NOMO-1 (cell line): ENCODE results near the gene FAM3B.

Experiments
- DNase-seq, 2 experiments: peaks; one replicate each; lab custom pipeline; 2025; ENCODE audit not compliant: unreplicated experiment in 2 of 2; lab: John Stamatoyannopoulos, UW

Gene FAM3B

GRCh38 chr21:41367301-41367944 lies 50.8 kb downstream of the FAM3B start:
- DNase-seq = no peak

DNA sequence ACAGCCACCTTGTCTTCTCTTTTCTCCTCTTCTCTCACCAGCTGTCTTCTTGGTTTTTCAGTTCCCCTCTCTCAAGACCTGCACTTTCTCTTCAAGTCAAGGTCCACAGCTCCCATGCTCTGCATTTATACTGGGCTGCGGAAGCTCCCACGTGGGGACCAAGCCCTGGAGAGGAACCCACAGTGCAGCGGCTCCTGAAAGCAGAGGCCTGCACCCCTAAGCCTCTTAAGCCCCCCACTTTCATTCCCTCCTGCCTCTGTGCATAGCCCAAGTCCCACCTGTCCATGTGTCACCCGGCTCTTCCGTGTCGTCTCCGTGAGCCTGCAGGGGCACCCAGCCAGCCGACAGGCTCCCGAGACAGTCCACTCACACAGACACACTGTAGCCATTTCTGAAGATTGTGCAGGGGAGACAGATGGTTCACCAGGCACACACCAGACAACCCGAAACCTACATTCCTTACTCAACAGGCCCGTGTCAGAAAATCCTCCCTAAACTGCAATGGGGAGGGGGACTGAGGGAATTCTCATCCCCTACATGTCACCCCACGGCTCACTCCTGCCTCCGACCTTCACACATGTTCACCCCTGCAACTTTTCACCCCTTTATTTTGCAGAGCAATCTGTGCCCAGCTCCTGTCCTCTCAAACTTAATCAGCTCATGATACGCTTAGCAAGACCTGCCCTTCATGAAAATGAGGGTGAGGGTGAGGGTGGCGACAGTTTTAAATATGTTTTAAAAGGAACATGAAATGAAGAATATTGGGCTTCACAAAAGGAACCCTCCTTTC lies 51.5 kb downstream of the FAM3B start:
- peak in 1 of 2 experiments; percentile 7 for DNase-seq

GRCh38 chr21:41368735-41369104 lies 52.1 kb downstream of the FAM3B start:
- no peak for DNase-seq

DNA sequence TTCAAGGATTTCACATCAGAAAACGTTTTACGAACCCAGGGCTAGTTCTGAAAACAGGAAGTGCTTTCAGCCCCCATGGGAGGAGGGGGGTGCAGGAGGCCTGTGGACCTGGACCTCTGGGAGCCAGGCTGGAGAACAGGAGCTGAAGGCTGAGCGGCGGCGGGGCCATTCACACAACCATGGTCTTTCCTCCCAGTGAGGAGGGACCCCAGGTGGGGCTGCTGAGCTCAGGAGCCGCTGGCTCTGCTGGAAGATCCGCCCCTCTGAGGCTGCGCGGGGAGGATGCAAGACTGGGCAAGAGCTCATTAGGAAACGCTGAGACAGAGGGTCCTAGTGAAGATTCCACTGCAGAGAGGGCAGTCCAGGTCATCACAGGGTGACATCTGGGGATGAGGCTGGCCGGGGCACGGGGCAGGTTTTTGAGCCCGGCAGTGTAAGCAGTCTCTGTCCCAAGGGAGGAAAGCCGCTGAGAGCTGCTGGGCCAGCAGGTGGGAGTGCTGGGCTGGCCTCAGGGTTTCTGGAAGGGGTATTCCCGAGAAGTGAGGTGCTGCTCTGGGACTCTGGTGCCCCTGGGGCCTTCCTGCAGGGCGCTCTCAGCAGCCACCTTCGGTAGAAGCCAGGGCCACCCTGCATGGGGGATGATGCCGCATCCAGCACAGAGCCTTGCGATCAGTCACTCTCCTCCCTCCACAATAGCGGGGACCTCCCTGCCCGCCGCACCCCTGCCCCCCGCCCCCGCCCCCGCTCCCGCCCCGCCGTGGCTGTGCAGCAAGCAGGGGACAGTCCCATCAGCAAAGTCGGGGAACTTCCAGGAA lies 52.7 kb downstream of the FAM3B start:
- DNase-seq = peak; percentile 14 to 46

GRCh38 chr21:41369920-41370839 lies 53.6 kb downstream of the FAM3B start:
- DNase-seq = peak; percentile 42 to 50

GRCh38 chr21:41370840-41371684 lies 54.5 kb downstream of the FAM3B start:
- DNase-seq = no peak

DNA sequence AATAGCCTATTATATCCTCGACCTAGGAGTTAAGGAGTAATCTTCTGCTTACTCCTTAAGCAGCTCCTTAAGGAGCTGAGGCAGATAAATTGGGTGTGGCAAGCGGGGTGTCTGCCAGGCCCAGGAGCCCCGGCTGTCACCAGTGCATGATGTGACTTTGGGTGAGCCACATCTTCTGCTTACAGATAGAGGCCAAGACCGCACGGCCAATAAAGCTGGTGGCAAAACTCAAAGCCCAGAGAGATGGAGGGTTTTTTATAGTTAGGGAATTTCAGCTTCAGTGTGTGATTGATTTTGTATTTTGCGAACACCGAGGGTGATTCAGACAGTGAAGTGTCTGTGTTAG lies 55.1 kb downstream of the FAM3B start:
- no peak for DNase-seq

- DNase-seq = no peak
Observed at GRCh38 chr21:41373253-41373652, 56.7 kb downstream of the FAM3B start.

DNA sequence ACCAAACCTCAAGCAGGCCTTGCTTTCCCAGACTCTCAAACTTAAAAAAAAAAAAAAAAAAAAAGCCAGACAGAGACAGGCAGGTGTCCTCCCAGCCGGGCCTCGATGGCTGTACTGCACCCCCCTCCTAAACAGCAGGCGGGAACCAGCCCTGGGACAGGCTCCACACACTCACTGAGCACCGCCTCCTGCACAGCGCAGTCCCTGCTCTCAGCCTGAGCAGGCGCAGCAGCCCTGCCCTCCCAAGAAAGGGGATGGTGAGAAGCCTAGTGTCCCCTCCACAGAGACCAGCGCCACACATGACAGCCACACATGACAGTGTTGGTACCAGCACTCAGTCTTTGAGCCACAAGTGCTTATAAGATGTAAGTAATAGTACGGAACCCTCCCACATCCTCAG lies 57.2 kb downstream of the FAM3B start:
- no peak for DNase-seq

DNA sequence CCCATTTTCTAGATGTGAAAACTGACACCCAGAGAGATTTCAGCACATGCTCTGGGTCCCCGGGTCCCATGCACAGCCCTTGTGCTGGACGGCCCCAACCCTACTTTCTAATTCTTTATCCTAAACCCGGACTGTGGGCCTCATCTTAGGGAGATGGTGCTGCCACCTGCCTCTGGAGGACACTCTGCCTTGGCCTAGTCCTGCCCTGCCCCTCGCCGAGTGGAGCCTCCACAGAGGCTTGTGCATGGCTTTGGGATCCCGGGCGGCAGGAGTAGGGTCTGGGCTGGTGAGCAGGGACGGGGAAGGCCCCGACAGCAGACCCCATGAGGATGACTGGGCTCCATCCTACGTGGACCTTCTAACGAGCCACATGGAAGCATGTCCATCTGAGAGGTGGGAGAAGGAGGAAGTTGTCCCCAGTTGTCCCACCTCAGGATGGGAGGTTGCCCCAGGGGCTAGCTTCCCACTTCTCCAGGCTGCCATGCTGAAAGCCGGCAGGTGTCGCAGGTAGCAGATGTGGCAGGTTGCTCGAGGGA lies 57.6 kb downstream of the FAM3B start:
- DNase-seq = no peak

DNA sequence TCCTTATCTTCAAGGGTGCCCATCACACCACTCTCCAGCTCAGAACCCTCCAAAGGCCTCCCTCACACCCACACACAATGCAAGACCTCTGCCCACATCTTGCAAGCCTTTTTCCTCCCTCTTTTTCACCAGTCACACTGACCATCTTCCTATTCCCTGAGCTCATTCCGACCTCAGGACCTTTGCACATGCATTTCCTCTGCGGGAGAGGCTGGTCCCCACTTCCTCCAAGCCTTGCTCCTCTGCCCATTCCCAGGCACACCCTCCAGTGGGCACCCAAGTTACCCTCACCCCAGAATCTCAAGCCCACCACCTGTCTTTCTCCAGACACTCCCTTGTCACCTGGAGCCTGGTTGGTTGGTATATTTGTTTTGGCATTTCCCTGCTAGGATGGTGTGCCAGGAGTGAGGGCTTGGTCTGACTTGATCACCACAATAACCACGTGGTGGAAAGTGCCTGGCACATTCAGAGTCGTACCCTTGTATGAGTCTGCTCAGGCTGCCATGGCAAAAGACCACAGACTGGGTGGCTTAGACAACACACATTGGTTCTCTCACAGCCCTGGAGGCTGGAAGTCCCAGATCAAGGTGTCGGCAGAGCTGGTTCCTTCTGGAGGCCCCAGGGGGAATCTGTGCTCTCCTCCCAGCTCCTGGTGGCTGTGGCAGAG lies 58.4 kb downstream of the FAM3B start:
- no peak for DNase-seq

GRCh38 chr21:41375875-41376274 lies 59.3 kb downstream of the FAM3B start:
- DNase-seq = no peak

- no peak for DNase-seq
Observed at GRCh38 chr21:41377715-41378114, 61.1 kb downstream of the FAM3B start.

GRCh38 chr21:41378849-41379248 lies 62.2 kb downstream of the FAM3B start:
- no peak for DNase-seq

DNA sequence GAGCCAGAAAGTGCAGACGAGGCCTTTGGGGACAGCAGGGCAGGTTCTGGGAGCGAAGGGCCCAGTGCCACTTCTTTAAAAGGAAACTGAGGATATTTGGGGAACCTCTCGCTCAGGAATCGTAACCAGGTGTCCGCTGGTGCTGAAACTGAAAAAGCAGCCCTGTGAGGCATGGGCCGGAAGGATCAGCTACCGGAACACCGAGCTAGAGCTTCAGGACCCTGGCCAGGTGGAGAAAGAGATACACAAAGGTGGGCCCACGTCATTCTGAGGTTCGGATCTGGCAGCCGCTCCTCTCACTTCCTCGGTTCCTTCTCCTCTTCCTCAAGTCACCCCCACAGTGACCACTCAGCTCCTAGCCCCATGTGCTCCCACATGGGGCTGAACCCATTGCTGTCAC lies 63.3 kb downstream of the FAM3B start:
- DNase-seq = no peak

DNA sequence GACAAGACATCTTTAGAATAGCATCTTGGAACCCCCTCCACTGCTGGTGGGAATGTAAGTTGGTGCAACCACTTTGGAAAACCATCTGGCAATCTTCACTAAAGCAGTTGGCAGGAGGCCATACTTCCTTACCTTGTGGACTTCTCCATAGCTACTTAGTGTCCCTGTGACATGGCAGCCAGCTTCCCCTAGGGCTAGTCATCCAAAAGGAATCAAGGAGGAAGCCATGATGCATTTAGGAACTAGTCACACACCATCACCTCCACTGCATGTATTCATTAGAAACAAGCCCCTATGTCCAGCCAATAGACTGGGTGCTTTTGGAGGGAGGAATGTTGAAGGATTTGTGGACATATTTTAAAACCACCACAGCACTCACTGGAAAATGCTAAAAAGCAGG lies 65.1 kb downstream of the FAM3B start:
- DNase-seq = no peak

DNA sequence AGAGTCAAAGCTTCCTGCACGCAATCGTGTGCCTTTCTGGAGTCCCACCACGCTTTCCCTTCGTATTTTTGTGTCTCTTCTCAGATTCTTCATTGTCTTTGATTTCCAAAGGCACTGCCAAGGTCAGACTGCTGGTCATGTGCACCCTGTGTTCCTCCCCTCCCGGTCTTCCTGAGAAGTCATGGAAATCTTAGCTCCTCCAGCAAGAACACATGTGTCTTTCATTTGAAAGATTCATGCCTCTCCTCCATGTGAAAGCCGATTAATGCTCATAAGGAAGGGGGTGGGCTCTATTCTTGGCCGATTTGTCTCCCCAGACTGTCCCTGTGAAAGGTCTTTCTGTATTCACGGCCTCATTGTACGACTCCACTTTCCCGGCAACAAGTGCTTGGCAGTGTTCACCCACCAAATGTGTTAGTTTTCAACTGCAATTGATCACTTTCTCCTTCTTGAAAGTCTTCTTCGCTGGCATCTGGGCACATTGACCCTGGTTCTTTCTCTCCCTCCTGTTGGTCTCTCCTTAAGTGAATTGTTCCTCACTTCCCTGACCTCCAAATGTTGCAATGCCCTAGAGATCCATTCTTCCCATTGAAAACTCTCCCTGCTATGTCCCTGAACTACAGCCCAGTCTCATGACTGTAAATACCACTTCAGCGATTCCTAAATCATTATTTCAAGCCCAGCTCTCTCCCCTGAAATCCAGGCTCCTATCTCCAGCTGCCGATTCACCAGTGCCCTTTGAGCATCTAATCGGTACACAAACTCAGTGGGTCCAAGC lies 70.6 kb downstream of the FAM3B start:
- no peak for DNase-seq

GRCh38 chr21:41387824-41388223 lies 71.2 kb downstream of the FAM3B start:
- DNase-seq = no peak
